Activated T-helper 1 cell treated with anti-CD3 and anti-CD28 coated beads, Interleukin-2, amount 50 U/mL, for 16 hours (primary cell): ENCODE measurements around the gene SYP.
"Not testable (repeated sequence)": the region's sequence is repeated elsewhere in the genome, so short reads cannot be mapped to it uniquely, and the experiment has no call there.

Source experiments
- DNase-seq, 2 donors: peaks; one replicate each; pipeline ENCODE4 v3.0.0-alpha.2; 2020; ENCODE audit warnings: low read depth in 1 of 2, low spot score in 1 of 2

SYP gene

DNA sequence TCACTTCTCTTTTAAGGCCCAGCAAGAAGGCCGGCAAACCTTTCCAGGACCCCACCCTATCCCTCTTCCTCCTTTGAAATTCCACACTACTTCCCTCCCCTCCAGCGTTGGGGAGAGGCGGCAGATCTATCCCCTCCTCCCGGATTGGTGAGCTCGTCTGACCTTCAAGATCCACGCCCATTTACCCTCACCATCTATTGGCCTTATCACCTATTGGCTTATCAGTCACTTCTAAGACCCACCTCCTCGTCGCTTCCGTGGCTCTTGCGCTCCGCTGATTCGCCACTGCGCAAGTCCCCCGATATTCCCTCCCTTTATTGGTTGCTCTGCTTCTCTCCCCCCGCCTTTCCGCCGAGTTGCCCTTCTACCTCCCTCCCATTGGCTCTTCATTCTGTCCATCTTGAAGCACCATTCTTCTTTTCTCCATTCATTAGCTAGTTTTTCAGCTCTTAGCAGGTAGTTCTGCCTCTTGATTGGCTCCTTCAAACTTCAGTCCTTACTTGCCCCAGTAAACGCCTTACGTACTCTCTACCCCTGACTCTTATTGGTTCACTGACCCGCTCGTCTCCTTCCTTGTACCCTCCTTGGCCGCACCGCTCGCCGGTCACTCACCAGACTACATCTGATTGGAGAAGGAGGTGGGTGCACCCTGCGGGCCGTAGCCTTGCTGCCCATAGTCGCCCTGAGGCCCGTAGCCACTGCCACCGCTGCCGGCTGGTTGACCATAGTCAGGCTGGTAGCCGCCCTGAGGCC lies 9.0 kb downstream of the SYP start:
- peak; percentile 50 to 74 for DNase-seq

DNA sequence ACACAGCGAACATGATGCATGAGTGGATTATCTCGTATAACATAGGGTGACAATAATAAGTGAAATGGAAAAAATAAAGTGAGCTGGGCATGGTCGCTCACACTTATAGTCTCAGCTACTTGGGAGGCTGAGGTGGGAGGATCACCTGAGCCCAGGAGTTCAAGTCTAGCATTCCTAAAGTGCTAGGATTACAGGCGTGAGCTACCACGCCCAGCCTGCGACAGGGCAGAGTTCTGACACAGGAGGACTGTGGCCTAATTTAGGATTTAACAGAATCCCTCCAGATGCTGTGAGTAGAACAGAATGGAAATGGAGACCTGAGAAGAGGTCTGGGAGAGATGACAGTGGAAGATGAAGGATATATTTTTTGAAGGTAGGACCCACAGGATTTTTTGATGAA lies 10.4 kb downstream of the SYP start:
- no peak for DNase-seq

DNA sequence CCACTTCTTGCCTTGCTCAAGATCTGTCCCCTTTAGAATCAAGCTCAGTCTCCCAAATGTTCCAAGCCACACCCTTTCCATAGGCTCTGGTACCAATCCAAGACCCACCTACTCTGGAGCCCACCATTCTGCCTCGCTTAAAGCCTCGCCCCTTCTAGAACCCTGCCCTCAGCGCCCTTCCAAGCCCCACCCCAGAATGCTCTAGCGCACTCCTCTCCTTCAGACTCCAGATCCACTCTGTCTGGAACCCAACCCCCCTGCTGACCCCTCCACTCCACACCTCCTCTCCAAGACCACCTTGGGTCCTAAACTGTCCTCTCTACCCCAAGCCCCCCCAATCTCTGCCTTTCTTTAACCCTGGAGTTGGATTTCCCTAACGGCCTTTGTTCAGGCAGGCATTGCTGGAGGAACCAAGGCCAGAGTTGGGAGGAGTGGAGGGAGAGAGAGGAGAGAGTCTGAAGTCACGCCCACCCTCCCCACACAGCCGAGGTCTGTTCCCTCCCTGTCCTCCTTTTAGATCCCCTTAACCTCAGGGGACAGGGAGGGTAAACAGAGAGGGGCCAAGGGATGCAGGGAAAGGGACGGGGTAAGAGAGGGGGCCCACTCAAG lies 11.4 kb downstream of the SYP start:
- no peak for DNase-seq

DNA sequence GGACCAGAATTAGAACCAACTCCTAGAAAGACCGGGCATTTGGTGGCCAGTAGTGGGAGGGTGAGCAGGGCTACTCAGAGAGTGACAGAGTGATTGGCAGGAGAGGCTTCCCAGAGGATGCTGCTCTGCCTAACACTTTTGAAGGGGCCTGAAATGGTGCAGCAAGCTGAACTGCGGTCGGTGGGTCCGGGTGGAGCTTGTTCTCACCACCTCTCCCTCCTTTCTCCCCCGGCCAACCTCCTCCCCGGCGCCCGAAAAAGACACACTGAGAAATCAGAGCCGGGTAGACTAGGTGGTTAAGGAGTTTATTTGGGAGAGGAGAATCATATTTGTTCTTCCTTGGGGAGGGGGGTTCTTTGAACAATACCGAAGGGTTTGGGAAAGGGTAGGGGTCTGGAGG lies 12.5 kb downstream of the SYP start:
- DNase-seq: no peak

DNA sequence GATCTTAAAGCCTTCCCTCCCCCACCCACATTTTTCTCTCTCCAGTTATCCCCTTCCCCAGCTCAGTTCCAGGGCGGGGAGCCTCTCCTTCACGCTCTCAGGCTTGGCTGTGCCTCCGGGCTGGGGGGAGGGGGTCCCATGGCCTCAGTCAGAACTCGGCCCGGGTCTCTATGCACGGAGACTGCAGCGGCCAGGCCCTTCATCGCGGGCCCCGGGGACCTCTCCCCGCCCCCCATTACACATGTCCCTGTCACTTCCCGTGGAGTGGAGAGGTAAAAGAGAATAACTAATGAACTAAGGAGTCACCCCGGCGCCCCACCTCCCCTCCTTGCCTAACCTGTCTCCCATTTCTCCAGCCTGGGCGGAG lies 13.0 kb downstream of the SYP start:
- DNase-seq: no peak

DNA sequence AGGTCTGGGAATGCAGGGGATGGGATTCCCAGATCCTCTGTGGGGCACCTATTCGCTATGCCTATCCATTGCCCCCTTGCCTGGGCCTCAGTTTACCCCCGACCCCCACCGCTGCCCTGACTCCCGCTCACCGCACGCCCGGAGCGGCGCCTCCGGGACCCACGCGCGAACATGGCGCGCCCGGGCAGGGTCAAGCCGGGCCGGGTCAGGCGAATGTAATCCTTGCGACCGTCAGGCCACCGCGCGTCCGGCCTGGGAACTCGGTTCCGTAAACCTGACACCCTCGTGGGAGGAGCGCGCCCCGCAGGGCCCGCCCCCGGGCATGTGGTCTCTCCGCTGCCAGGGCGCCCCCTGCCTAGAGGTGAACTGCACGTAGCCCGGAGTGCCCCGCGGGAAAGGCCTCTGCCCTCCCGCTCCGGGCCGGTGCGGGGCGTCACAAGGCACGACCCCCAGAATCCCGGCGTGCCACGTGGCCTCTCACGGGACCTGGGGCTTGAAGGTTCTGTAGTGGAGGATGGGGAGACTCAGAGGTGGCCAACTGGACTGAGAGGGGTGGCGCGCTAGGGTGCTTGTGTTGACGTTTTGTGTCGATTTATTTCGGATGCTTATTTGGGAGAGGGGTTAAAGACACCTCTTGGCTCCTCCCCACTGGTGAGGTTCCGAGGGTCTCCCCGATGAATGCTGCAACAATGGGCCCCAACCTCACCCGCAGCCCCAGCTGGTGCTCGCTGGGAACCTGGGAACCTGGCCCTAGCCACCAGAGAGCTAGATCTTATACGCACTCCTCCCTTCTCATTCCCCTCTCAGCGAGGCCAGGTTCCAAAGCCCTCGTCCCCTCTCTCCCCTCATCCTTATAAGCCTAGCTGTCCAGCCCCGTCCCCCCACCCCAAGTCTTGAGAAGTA lies 13.6 kb downstream of the SYP start, which contains the start of gene PRICKLE3:
Gene PRICKLE3, minus strand, starts transcription at position 249 of the 903 bp plus-strand sequence. Its CDS starts 76 bp downstream, at position 173.
- DNase-seq: peak; percentile 46 to 54

DNA sequence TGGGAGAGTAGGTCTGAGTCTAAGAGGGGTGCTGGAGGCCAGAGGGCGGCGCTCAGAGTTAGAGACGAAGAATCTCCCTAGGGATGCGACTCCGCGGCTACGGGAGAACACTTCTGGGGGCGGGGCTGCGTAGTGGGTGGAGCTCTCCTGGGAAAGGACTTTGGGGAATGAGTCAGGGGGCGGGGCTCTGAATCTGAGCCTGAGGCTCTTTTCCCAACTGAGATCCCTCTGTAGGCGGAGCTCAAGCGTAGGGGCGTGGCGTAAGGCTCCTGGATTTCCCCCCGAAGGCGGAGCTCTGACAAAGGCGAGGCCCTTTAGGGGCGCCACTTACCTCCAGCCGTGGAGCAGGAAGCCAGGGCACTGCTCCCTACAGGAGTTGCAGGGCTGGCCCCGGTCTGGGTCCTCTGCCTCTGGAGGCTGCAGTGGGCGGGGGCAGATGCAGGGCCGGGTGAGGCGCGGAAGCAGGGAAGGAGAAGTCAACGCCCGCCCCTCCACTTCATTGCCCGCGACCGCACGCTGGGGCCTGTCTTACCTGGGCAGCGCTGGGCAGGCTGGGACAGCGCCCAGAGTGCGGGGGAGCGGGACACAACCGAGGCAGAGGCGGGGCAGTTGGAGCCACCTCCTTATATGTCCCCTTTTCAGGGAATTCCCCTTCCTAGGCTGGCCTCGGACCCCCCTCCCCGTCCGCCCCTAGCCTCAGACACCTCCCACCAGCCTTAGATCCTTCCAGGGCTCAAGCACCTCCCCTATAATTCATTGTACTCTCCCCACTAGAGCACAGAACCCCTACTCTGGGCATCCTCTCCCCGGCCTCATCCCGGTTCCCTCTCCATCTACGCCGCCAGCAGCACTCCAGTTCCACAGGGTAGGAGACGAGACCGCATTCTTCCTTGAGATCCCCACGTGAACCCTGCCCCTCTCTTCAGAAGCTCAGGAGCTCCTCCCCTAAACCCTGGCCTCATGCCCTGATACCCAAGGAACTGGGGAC lies 15.4 kb downstream of the SYP start:
- no peak for DNase-seq

DNA sequence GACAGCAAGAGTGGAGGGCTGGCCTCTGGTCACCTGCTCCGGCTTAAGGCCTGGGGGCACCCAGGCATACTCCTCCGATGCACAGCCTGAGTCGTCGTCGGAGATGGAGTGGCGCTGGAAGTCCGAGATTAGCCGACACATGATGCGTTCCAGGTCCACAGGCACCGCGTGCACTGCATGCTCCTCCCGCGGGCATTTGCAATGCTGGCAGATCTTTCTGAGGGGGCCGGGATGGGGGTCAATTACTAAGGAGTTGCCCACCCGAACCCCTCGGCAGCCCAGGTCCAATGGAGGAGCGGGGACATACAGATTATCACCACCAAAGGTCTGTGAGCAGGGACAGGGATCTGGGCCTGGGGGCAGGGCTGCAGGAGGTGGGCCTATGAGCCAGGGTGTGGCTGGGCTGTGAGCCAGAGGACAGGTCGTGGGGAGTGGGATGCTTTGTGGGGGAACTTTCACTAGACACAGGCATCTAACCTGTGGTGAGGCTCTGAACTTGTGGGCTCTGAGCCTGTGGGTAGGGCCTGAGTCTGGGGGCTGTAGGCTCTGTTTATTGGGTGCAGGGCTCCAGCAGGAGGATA lies 16.2 kb downstream of the SYP start:
- DNase-seq: no peak

DNA sequence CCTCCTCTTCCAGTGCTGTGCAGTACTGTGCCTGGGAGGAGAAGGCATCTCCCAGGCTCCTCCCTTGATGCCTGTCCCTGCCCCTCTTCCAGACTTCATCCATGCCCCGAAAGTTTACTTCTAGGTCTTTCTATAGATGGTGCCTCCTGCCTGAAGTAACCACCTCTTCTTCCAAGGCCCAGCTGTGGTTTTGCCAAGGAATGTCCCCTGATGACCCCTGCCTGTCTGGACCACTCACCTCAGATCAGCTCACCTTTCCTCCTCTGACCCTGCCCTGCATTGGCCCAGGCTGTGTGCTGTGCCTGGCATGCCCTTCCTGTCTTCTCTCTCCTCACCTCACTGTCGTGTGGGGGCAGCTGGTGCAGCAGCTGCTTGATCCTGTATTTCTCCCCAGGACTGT lies 20.6 kb downstream of the SYP start:
- DNase-seq: no peak

DNA sequence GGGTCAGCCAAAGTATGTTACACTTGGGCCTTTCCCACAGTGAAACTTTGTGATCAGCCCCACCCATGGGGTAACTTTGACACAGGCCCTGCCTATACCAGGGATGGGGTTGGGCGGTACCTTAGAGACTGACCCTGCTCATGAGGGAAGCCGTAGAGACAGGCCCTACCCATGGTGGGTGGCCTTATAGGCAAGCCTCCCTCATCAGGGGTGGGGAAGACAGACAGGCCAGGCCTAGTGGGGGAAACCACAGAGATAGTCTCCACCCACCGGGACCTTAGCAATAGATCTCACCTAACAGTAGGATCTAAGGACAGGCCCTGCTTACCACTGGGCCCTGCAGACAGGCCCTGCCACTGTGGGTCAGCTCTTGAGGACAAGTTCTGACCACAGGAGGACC lies 21.5 kb downstream of the SYP start:
- no peak for DNase-seq

DNA sequence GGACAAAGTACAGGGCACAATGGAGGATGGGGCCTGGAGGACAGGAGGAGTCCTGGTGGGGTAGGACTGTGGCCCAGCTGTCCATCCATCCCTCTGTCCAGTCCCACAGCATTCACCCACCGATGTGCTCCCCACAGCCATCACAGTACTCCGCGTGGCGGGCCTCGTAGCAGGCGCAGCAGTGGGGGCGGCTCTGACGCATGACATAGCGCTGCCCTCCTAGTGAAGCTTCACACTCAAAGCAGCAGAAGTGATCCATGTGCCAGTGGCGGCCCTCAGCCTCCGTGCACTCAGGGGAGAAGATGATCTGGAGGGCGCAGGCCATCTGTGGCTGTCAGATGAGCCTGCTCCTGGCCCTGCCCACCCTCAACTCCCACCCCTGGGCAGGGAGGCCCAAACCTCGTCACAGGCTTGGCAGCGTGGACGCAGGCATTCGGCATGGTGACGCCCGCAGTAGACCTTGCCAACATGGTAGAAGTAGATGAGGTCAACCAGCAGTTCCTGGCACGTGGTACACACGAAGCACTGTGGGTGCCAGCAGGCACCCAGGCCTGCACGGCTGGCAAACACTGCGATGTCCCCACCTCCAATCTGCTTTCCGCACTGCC lies 22.0 kb downstream of the SYP start:
- DNase-seq: no peak

DNA sequence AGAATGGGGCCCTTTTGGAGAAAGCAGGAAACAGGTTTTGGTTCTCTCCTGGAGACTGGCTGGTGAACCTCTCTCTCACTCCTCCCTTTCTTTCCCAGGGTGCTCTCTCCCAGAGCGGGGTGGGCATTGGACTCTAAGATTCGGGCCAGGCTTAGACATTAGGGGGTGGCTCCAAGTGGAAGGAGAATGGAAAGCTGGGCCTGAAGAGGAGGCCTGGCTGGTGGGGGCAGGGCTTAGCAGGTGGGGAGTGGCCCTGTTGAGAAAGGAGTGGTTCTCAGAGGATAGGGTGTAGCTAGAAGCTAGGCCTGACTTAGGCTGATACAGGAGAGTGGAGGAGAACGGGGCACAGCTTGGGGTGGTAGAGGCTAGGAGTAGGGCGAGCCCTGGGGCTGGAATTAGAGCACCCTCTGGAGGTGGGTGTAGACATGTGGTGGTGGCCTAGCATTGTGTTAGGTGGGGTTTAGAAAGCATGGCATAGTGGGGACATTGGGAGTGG lies 22.6 kb downstream of the SYP start:
- no peak for DNase-seq

DNA sequence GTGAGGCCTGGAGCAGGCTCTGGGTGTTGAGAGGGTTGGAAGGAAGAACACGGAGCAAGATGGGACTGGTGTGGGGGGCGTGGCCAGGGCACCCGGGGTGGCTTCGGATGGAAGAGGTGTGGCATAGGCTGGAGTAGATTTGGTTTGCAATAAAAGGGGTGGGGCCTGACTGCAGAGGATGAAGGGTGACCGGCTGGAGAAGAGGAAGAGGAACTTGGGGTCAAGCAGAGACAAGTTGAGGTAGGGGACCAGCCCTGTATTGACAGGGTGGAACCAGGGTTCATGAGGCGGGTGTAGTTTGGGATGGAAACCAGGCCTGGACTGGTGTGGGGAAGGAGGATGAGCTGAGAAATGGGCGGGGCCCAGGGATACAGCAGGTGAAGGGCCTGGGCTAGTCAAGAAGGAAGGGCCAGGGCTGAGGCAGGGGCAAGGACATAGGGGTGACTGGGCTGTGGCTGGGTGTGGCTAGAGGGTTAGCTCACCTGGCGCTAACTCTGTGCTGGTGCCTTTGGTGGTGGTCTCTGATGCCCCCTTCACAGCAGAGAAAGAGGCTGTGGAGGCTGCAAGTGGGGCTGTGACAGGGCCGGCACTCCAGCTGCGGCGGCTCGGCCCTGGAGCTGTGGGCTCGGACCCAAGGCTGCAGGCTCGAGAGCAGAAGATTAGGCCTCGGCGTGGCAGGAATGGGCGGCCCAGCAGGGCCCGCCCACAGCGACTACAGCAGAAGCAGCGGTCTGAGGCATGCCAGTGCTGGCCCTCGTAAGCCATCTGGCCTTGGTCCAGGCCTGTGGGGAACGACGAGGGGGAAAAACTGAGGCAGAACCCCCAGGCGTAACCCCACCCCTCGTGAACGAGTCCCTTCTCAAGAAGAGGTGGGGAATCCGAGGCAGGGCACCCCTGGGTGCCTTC lies 23.3 kb downstream of the SYP start:
- no peak for DNase-seq

DNA sequence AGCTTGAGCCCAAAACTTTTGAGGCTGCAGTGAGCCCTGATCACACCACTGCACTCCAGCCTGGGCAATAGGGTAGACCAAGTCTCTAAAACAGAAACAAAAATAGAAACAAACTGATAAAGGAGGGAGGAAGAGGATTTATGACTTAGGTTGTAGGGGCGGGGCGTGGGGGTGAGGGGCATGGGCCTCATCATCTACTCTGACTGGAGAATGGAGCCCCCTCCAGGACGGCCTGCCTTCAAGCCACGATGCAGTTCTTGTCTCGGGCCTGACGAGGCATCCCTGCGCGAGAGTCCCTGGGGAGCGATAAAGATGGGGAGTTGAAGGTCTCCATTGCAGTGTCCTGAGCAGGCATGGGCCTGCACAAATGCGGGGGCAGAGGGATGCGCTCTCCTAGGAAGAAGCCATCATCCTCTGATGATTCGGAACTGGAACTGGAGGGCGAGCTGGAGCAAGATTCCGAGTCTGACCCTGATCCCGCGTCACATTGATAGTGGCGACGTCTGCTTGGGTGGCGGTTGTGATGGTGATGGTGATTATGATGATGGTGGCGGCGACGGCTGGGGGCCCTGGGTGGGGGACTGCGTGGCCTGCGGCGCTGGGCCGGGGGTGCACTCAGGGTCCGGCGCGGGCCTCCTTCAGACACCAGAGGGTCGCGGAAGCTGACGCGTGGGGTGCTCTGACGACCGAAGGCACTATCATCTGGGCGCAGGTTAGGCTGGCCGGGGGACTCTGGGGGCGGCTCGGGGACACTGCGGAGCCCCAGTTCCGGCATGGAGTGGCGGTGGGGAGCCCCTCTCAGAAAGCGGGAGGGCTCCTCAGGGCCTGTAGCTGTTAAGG lies 24.3 kb downstream of the SYP start:
- DNase-seq: no peak

DNA sequence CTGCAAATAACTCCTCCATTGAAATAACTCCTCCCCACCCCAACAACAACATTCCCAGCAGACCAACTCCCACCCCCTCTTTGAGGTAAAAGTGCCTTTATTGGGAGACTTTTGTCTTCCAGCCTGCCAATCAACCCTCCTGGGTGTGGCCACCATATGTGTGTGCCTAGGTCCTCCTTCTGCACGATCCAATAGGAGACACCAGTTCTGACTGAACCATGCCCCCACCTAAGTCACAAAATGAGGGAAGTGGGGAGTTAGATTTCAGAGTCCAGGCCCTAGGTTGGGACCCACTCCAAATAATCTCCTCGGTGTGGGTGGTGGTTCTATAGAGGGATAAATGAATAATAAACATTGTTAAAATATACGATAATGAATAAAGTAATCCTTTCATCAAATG lies 25.3 kb downstream of the SYP start:
- no peak for DNase-seq

DNA sequence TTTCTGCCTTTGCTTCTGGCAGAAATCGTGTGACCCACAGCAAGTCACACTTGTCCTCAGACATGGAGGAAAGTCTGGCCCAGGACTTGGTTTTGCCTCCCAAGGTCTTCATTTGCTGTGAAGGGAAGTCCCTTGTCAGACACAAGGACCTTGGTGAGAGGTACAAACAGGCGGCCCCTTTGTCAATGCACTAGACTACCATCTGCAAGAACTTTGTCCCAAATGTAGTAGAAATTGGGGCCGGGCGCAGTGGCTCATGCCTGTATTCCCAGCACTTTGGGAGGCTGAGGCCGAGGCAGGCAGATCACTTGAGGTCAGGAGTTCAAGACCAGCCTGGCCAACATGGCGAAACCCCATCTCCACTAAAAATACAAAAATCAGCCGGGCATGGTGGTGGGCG lies 26.4 kb downstream of the SYP start:
- not testable (repeated sequence) for DNase-seq

DNA sequence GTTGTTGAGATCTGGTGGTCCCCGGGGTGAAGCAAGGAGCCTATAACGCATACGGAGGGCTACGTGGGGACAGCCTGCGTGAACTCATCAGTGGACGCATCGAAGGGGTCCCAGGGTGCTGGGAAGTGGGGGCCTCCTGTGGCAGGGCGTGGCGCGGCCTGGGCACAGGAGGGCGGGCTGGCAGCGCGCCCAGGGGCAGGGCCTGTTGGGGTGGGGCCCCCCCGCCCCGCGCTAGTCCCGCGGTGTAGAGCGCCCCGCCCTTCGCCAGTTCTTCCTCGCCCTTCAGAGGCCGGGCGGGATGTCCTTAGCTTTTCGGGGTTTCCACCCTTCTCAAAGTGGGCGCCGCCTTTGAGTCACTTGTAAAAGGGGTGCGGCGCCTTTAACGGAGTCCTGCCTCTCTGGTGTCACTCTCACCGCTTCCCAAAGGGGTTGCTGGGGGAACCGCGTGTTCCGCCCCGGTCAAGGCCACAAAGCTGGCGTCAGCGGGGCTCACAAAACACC lies 27.7 kb downstream of the SYP start:
- peak; percentile 23 to 37 for DNase-seq
